Hepatocyte (in vitro differentiated cells): ENCODE measurements around the gene PLD2. TPM values are rescaled to one million over a fixed set of nuclear protein-coding genes. Genes with fewer than 3 reads are reported as not detected.
A peak's percentile ranks its signal among the peaks of the same experiment; 100 is the strongest.

Source experiments
- DNase-seq: peaks from one replicate; pipeline ENCODE4 v3.0.0-alpha.2; 2016; ENCODE audit warnings: low spot score
- H2AFZ ChIP-seq: fragments of 200-600 bp; sonication (generic); 2 replicates; pipeline ENCODE4 v1.6.0; 2016; ENCODE audit warnings: antibody characterized with exemption, mild to moderate bottlenecking
- H3K27ac ChIP-seq: fragments of 200-600 bp; sonication (generic); 2 replicates; pipeline ENCODE4 v1.5.1; 2016; ENCODE audit warnings: mild to moderate bottlenecking
- H3K27me3 ChIP-seq: fragments of 200-600 bp; sonication (generic); 2 replicates; pipeline ENCODE4 v1.6.1; 2016
- H3K36me3 ChIP-seq: fragments of 200-600 bp; sonication (generic); replicated peaks from 2 replicates; pipeline ENCODE4 v1.5.1; 2016; ENCODE audit warnings: low read depth; ENCODE audit not compliant: insufficient read depth
- H3K4me1 ChIP-seq: fragments of 200-600 bp; sonication (generic); 2 replicates; pipeline ENCODE4 v1.5.1; 2016; ENCODE audit warnings: mild to moderate bottlenecking, moderate library complexity; ENCODE audit not compliant: insufficient read depth
- H3K4me2 ChIP-seq: fragments of 200-600 bp; sonication (generic); 2 replicates; pipeline ENCODE4 v1.6.0; 2016
- H3K4me3 ChIP-seq: fragments of 200-600 bp; sonication (generic); 2 replicates; pipeline ENCODE4 v1.5.1; 2016; ENCODE audit warnings: mild to moderate bottlenecking
- H3K79me2 ChIP-seq: fragments of 200-600 bp; sonication (generic); 2 replicates; pipeline ENCODE4 v1.6.0; 2017; ENCODE audit warnings: mild to moderate bottlenecking
- H3K9me2 ChIP-seq: fragments of 200-600 bp; sonication (generic); replicated peaks from 2 replicates; pipeline ENCODE4 v1.6.0; 2017; ENCODE audit warnings: mild to moderate bottlenecking; ENCODE audit not compliant: insufficient read depth
- H3K9me3 ChIP-seq: fragments of 200-600 bp; sonication (generic); 2 replicates; pipeline ENCODE4 v1.5.1; 2016; ENCODE audit warnings: low read depth, mild to moderate bottlenecking
- H4K20me1 ChIP-seq: fragments of 200-600 bp; sonication (generic); 2 replicates; pipeline ENCODE4 v1.6.0; 2016; ENCODE audit warnings: mild to moderate bottlenecking; ENCODE audit not compliant: insufficient read depth, poor library complexity, severe bottlenecking
- CTCF ChIP-seq: fragments of 200-600 bp; sonication (generic); IDR thresholded peaks from 2 replicates; pipeline ENCODE4 v1.5.1; 2016; ENCODE audit warnings: antibody characterized with exemption, mild to moderate bottlenecking; ENCODE audit not compliant: poor library complexity
- EZH2 ChIP-seq: fragments of 200-600 bp; sonication (generic); IDR thresholded peaks from 2 replicates; pipeline ENCODE4 v1.6.1; 2016; ENCODE audit warnings: antibody characterized with exemption, mild to moderate bottlenecking, borderline replicate concordance
- EZH2phosphoT487 ChIP-seq: fragments of 200-600 bp; sonication (generic); IDR thresholded peaks from one replicate; pipeline ENCODE4 v1.6.1; 2018; ENCODE audit warnings: antibody characterized with exemption, mild to moderate bottlenecking, low read depth, moderate library complexity; ENCODE audit not compliant: unreplicated experiment, severe bottlenecking
- WGBS: methylation state at CpG from one replicate; pipeline ENCODE4 v1.1.6; 2016; ENCODE audit warnings: low lambda C conversion rate; ENCODE audit errors: missing lambda C conversion rate; 5-methylcytosine and 5-hydroxymethylcytosine counted together
- polyA plus RNA-seq: library from polyadenylated mRNA; unstranded; fragments of >200 nt; fragmentation: Nextera tagmentation; extraction: Ambion mirVana; gene quantifications from 2 replicates; pipeline ENCODE4 v1.2.1, GENCODE V29; 2016
- total RNA-seq: library from RNA; depleted of rRNA; stranded (reverse); fragments of >200 nt; gene quantifications from 2 replicates; pipeline ENCODE4 v1.2.3, GENCODE V29; 2014

The PLD2 gene
- total RNA-seq (13.9 and 25.2 TPM in 2 replicates), polyA plus RNA-seq (21.8 and 27.3 TPM in 2 replicates)

GRCh38 chr17:4806777-4807604, at the start of gene PLD2:
Gene PLD2, plus strand, starts transcription at chr17:4807152. Its CDS starts 621 bp downstream, at chr17:4807773.
- Histone ChIP-seq H3K27ac (peak within 1 kb of the TSS; percentile 86), H3K79me2 (peaks cover 10% of the 10 kb centered on the region), H3K36me3 (no peaks in the 10 kb centered on the region), H4K20me1 (no peaks in the 10 kb centered on the region), H3K4me3 (peak within 1 kb of the TSS; percentile 98), H3K27me3 (no peaks in the 10 kb centered on the region), H3K9me2 (no peaks in the 10 kb centered on the region), H3K9me3 (no peaks in the 10 kb centered on the region), H3K4me2 (peak within 1 kb of the TSS; percentile 82), H3K4me1 (no peaks in the 10 kb centered on the region), H2AFZ (peak within 1 kb of the TSS; percentile 82)
- TF ChIP-seq CTCF (no peak), EZH2 (no peak), EZH2phosphoT487 (no peak)
- DNase-seq, result peak; percentile 96
- under 1% methylated on average over 23 of the region's 106 CpGs for WGBS

- no peak overlapping the region for H3K4me2 ChIP-seq
- no peaks in the 10 kb centered on the region for H4K20me1 ChIP-seq
- no peaks in the 10 kb centered on the region for H3K36me3 ChIP-seq
- H3K27me3 ChIP-seq, result no peaks in the 10 kb centered on the region
- no peaks in the 10 kb centered on the region for H3K9me2 ChIP-seq
- peak overlapping the region; percentile 86 for H3K27ac ChIP-seq
- TF ChIP-seq EZH2, result no peak
- TF ChIP-seq EZH2phosphoT487, result no peak
- no peak for TF ChIP-seq CTCF
- 62% methylated on average over 10 of the region's 10 CpGs for WGBS
- H2AFZ ChIP-seq, result no peak overlapping the region
- peak; percentile 82 for DNase-seq
- H3K4me1 ChIP-seq, result no peaks in the 10 kb centered on the region
- no peaks in the 10 kb centered on the region for H3K9me3 ChIP-seq
- no peaks in the 10 kb centered on the region for H3K79me2 ChIP-seq
- H3K4me3 ChIP-seq, result no peak overlapping the region
Observed at GRCh38 chr17:4759776-4760236, 47.1 kb upstream of the PLD2 start.

GRCh38 chr17:4764595-4764994, 42.4 kb upstream of the PLD2 start:
- Histone ChIP-seq H4K20me1 (no peaks in the 10 kb centered on the region), H2AFZ (no peak overlapping the region), H3K27me3 (no peaks in the 10 kb centered on the region), H3K79me2 (no peaks in the 10 kb centered on the region), H3K4me3 (no peak overlapping the region), H3K4me2 (no peak overlapping the region), H3K4me1 (no peaks in the 10 kb centered on the region), H3K27ac (no peak overlapping the region), H3K9me3 (no peaks in the 10 kb centered on the region), H3K36me3 (no peaks in the 10 kb centered on the region), H3K9me2 (no peaks in the 10 kb centered on the region)
- 75% methylated on average over 3 of the region's 3 CpGs for whole genome bisulfite sequencing
- DNase-seq, result no peak
- TF ChIP-seq CTCF, result no peak
- TF ChIP-seq EZH2phosphoT487, result no peak
- TF ChIP-seq EZH2, result no peak
